ENCODE data around the gene HSPD1. TPM values are rescaled to one million over a fixed set of nuclear protein-coding genes. Genes with fewer than 3 reads are reported as not detected.

Gene HSPD1
- total and polyA plus RNA-seq, 2 of the 13 experiments (the other 11 are each of a cell fraction or from before 2014, with no cell fraction given): 685 to 2,610 TPM

GRCh38 chr2:197515739-197516392 lies 16.2 kb upstream of the HSPD1 start, which contains the start of gene MOB4 (continued):
- TF ChIP-seq, protein P1, sequence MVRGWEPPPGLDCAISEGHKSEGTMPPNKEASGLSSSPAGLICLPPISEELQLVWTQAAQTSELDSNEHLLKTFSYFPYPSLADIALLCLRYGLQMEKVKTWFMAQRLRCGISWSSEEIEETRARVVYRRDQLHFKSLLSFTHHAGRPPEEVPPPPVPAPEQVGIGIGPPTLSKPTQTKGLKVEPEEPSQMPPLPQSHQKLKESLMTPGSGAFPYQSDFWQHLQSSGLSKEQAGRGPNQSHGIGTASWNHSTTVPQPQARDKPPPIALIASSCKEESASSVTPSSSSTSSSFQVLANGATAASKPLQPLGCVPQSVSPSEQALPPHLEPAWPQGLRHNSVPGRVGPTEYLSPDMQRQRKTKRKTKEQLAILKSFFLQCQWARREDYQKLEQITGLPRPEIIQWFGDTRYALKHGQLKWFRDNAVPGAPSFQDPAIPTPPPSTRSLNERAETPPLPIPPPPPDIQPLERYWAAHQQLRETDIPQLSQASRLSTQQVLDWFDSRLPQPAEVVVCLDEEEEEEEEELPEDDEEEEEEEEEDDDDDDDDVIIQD (CRISPR knock-in tag; IDR thresholded peaks at IDR 0.05; ENCODE audit: low read depth): peak; percentile 94
- peak; percentile 90 for TF ChIP-seq ATF6 (CRISPR knock-in tag; conservative IDR thresholded peaks at IDR 0.05)
- TF ChIP-seq TGIF2 (CRISPR knock-in tag; IDR thresholded peaks at IDR 0.05): peak; percentile 98
- TF ChIP-seq, protein P2, sequence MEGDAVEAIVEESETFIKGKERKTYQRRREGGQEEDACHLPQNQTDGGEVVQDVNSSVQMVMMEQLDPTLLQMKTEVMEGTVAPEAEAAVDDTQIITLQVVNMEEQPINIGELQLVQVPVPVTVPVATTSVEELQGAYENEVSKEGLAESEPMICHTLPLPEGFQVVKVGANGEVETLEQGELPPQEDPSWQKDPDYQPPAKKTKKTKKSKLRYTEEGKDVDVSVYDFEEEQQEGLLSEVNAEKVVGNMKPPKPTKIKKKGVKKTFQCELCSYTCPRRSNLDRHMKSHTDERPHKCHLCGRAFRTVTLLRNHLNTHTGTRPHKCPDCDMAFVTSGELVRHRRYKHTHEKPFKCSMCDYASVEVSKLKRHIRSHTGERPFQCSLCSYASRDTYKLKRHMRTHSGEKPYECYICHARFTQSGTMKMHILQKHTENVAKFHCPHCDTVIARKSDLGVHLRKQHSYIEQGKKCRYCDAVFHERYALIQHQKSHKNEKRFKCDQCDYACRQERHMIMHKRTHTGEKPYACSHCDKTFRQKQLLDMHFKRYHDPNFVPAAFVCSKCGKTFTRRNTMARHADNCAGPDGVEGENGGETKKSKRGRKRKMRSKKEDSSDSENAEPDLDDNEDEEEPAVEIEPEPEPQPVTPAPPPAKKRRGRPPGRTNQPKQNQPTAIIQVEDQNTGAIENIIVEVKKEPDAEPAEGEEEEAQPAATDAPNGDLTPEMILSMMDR (CRISPR knock-in tag; IDR thresholded peaks at IDR 0.05): peak; percentile 53
- TF ChIP-seq ZNF224 (CRISPR knock-in tag; IDR thresholded peaks at IDR 0.05): peak; percentile 35; the same call in 1 of the 2 replicates
- TF ChIP-seq, protein P3, sequence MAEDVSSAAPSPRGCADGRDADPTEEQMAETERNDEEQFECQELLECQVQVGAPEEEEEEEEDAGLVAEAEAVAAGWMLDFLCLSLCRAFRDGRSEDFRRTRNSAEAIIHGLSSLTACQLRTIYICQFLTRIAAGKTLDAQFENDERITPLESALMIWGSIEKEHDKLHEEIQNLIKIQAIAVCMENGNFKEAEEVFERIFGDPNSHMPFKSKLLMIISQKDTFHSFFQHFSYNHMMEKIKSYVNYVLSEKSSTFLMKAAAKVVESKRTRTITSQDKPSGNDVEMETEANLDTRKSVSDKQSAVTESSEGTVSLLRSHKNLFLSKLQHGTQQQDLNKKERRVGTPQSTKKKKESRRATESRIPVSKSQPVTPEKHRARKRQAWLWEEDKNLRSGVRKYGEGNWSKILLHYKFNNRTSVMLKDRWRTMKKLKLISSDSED (CRISPR knock-in tag; IDR thresholded peaks at IDR 0.05): peak; percentile 85; the same call in 1 of the 2 replicates
- TF ChIP-seq ZNF430 (CRISPR knock-in tag; IDR thresholded peaks at IDR 0.05): peak; percentile 99
- TF ChIP-seq ZNF670 (CRISPR knock-in tag; IDR thresholded peaks at IDR 0.05; ENCODE audit: borderline replicate concordance): peak; percentile 99
- peak; percentile 12; the same call in 1 of the 2 replicates for TF ChIP-seq ZNF180 (CRISPR knock-in tag; IDR thresholded peaks at IDR 0.05; ENCODE audit: borderline replicate concordance, low read depth)
- no peak for TF ChIP-seq RBM22 (optimal IDR thresholded peaks at IDR 0.05; ENCODE audit: low read length)
- peak; percentile 93 for TF ChIP-seq RXRB (CRISPR knock-in tag; IDR thresholded peaks at IDR 0.05; ENCODE audit: borderline replicate concordance)
- TF ChIP-seq, protein P4, sequence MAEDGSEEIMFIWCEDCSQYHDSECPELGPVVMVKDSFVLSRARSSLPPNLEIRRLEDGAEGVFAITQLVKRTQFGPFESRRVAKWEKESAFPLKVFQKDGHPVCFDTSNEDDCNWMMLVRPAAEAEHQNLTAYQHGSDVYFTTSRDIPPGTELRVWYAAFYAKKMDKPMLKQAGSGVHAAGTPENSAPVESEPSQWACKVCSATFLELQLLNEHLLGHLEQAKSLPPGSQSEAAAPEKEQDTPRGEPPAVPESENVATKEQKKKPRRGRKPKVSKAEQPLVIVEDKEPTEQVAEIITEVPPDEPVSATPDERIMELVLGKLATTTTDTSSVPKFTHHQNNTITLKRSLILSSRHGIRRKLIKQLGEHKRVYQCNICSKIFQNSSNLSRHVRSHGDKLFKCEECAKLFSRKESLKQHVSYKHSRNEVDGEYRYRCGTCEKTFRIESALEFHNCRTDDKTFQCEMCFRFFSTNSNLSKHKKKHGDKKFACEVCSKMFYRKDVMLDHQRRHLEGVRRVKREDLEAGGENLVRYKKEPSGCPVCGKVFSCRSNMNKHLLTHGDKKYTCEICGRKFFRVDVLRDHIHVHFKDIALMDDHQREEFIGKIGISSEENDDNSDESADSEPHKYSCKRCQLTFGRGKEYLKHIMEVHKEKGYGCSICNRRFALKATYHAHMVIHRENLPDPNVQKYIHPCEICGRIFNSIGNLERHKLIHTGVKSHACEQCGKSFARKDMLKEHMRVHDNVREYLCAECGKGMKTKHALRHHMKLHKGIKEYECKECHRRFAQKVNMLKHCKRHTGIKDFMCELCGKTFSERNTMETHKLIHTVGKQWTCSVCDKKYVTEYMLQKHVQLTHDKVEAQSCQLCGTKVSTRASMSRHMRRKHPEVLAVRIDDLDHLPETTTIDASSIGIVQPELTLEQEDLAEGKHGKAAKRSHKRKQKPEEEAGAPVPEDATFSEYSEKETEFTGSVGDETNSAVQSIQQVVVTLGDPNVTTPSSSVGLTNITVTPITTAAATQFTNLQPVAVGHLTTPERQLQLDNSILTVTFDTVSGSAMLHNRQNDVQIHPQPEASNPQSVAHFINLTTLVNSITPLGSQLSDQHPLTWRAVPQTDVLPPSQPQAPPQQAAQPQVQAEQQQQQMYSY (CRISPR knock-in tag; IDR thresholded peaks at IDR 0.05): peak; percentile 37
- TF ChIP-seq U2AF1 (optimal IDR thresholded peaks at IDR 0.05; ENCODE audit: low read depth, low read length): no peak
- peak; percentile 23; the same call in 1 of the 2 replicates for TF ChIP-seq ZNF570 (CRISPR knock-in tag; IDR thresholded peaks at IDR 0.05; ENCODE audit: borderline replicate concordance)
- peak in 1 of 2 experiments; percentile 99; a peak in 2 of 4 replicates for TF ChIP-seq KLF16 (CRISPR knock-in tag; IDR thresholded peaks at IDR 0.05)
- TF ChIP-seq ZNF138 (CRISPR knock-in tag; IDR thresholded peaks at IDR 0.05; ENCODE audit: low read depth): peak; percentile 72
- peak; percentile 93 for TF ChIP-seq AKAP8 (CRISPR knock-in tag; IDR thresholded peaks at IDR 0.05)
- 0 out of 2 replicates have a peak, but pooled peaks have one; percentile 36 for TF ChIP-seq TRIM24 (CRISPR knock-in tag; IDR thresholded peaks at IDR 0.05)
- peak; percentile 99 for TF ChIP-seq ZNF749 (CRISPR knock-in tag; IDR thresholded peaks at IDR 0.05; ENCODE audit: borderline replicate concordance)
